DOHH2 (cell line): ENCODE data around the gene SDS.

Source experiments
- H3F3A ChIP-seq: fragments of 200-600 bp; sonication (generic), shearing (Covaris generic); 2 replicates; pipeline ENCODE4 v1.6.0; 2016; ENCODE audit warnings: antibody characterized with exemption, mild to moderate bottlenecking; ENCODE audit not compliant: control insufficient read depth, insufficient read depth
- H3K27ac ChIP-seq: fragments of 200-600 bp; sonication (generic); 2 replicates; pipeline ENCODE4 v1.5.1; 2014; ENCODE audit warnings: low read depth, mild to moderate bottlenecking, low read length, moderate library complexity
- H3K27me3 ChIP-seq: fragments of 200-600 bp; sonication (generic); 2 replicates; pipeline ENCODE4 v1.6.1; 2014; ENCODE audit warnings: mild to moderate bottlenecking, low read length, mixed read lengths; ENCODE audit not compliant: control insufficient read depth
- H3K36me3 ChIP-seq: fragments of 200-600 bp; sonication (generic); 2 replicates; pipeline ENCODE4 v1.6.1; 2014; ENCODE audit warnings: mild to moderate bottlenecking, low read length, moderate library complexity, mixed read lengths; ENCODE audit not compliant: control insufficient read depth
- H3K4me1 ChIP-seq: fragments of 200-600 bp; sonication (generic); 2 replicates; pipeline ENCODE4 v1.6.1; 2014; ENCODE audit warnings: mild to moderate bottlenecking, low read length, mixed read lengths; ENCODE audit not compliant: control insufficient read depth
- H3K4me2 ChIP-seq: fragments of 200-600 bp; sonication (generic); 2 replicates; pipeline ENCODE4 v1.6.0; 2014; ENCODE audit warnings: mild to moderate bottlenecking, low read length, moderate library complexity
- H3K4me3 ChIP-seq: fragments of 200-600 bp; sonication (generic); 2 replicates; pipeline ENCODE4 v1.5.1; 2014; ENCODE audit warnings: mild to moderate bottlenecking, low read length, mixed read lengths
- H3K79me2 ChIP-seq: fragments of 200-600 bp; sonication (generic); 2 replicates; pipeline ENCODE4 v1.6.1; 2014; ENCODE audit warnings: mild to moderate bottlenecking, low read length, mixed read lengths; ENCODE audit not compliant: control insufficient read depth
- H3K9me2 ChIP-seq: fragments of 200-600 bp; sonication (generic); replicated peaks from 2 replicates; pipeline ENCODE4 v1.6.1; 2014; ENCODE audit warnings: mild to moderate bottlenecking, low read length, mixed read lengths; ENCODE audit not compliant: control insufficient read depth
- H3K9me3 ChIP-seq: fragments of 200-600 bp; sonication (generic); 2 replicates; pipeline ENCODE4 v1.6.1; 2014; ENCODE audit warnings: antibody characterized with exemption, low read length, mixed read lengths; ENCODE audit not compliant: control insufficient read depth, insufficient read depth
- H4K20me1 ChIP-seq: fragments of 200-600 bp; sonication (generic); 2 replicates; pipeline ENCODE4 v1.6.0; 2014; ENCODE audit warnings: low read depth, mild to moderate bottlenecking, antibody characterized with exemption, low read length, moderate library complexity; ENCODE audit not compliant: control insufficient read depth, insufficient read depth
- CTCF ChIP-seq: fragments of 200-600 bp; sonication (generic); IDR thresholded peaks from one replicate; pipeline ENCODE4 v1.5.1; 2014; ENCODE audit warnings: antibody characterized with exemption, mild to moderate bottlenecking, low read depth, low read length; ENCODE audit not compliant: poor library complexity, severe bottlenecking
- EZH2phosphoT487 ChIP-seq: fragments of 200-600 bp; sonication (generic); IDR thresholded peaks from 2 replicates; pipeline ENCODE4 v1.6.1; 2017; ENCODE audit warnings: borderline replicate concordance, mild to moderate bottlenecking, antibody characterized with exemption, low read length, moderate library complexity, mixed read lengths

The SDS gene

GRCh38 chr12:113402586-113403260 lies 964 bp downstream of the SDS start:
- Histone ChIP-seq H3K9me2 (no peaks in the 10 kb centered on the region), H3K4me1 (no peaks in the 10 kb centered on the region), H3K79me2 (no peaks in the 10 kb centered on the region), H4K20me1 (no peaks in the 10 kb centered on the region), H3K27me3 (0 out of 2 replicates have a peak, but pooled peaks cover 8% of the 10 kb centered on the region), H3K4me3 (no peak overlapping the region), H3K4me2 (no peak overlapping the region), H3F3A (no peaks in the 10 kb centered on the region), H3K9me3 (no peaks in the 10 kb centered on the region), H3K36me3 (no peaks in the 10 kb centered on the region), H3K27ac (no peak overlapping the region)
- no peak for TF ChIP-seq EZH2phosphoT487
- TF ChIP-seq CTCF, result no peak

GRCh38 chr12:113401066-113402000 lies 2.4 kb downstream of the SDS start:
- no peaks in the 10 kb centered on the region for H3K36me3 ChIP-seq
- no peaks in the 10 kb centered on the region for H3K4me1 ChIP-seq
- H3K9me2 ChIP-seq, result no peaks in the 10 kb centered on the region
- H3F3A ChIP-seq, result no peaks in the 10 kb centered on the region
- TF ChIP-seq EZH2phosphoT487, result no peak
- TF ChIP-seq CTCF, result no peak
- H3K27me3 ChIP-seq, result 0 out of 2 replicates have a peak, but pooled peaks cover 8% of the 10 kb centered on the region
- no peaks in the 10 kb centered on the region for H3K9me3 ChIP-seq
- H3K27ac ChIP-seq, result no peak overlapping the region
- no peaks in the 10 kb centered on the region for H3K79me2 ChIP-seq
- H3K4me3 ChIP-seq, result no peak overlapping the region
- H3K4me2 ChIP-seq, result no peak overlapping the region
- no peaks in the 10 kb centered on the region for H4K20me1 ChIP-seq

- Histone ChIP-seq H3K27me3 (0 out of 2 replicates have a peak, but pooled peaks cover 8% of the 10 kb centered on the region), H3K9me2 (no peaks in the 10 kb centered on the region), H3K9me3 (no peaks in the 10 kb centered on the region), H4K20me1 (no peaks in the 10 kb centered on the region), H3K4me3 (no peak overlapping the region), H3K36me3 (no peaks in the 10 kb centered on the region), H3K27ac (no peak overlapping the region), H3F3A (no peaks in the 10 kb centered on the region), H3K4me2 (no peak overlapping the region), H3K4me1 (no peaks in the 10 kb centered on the region; the same call in 1 of the 2 replicates), H3K79me2 (no peaks in the 10 kb centered on the region)
- TF ChIP-seq EZH2phosphoT487 (no peak), CTCF (no peak)
These were observed 3.3 kb downstream of the SDS start for GRCh38 chr12:113400362-113400761.
